Body of pancreas (tissue), 4 donors: ENCODE measurements around the gene MT1A.

Experiments used
- CTCF ChIP-seq, 7 experiments: fragments of 450-650 bp in 4 of 7; fragments of 200-600 bp in 3 of 7; sonication (generic) in 3 of 7; IDR thresholded peaks; one replicate each; pipeline ENCODE4 v1.5.1; 2016 to 2019; ENCODE audit warnings: antibody characterized with exemption in 7 of 7
- POLR2A ChIP-seq, 3 donors: fragments of 450-650 bp; IDR thresholded peaks; one replicate each; pipeline ENCODE4 v1.6.1; 2016; ENCODE audit warnings: antibody characterized with exemption in 3 of 3, mild to moderate bottlenecking in 2 of 3

DNA sequence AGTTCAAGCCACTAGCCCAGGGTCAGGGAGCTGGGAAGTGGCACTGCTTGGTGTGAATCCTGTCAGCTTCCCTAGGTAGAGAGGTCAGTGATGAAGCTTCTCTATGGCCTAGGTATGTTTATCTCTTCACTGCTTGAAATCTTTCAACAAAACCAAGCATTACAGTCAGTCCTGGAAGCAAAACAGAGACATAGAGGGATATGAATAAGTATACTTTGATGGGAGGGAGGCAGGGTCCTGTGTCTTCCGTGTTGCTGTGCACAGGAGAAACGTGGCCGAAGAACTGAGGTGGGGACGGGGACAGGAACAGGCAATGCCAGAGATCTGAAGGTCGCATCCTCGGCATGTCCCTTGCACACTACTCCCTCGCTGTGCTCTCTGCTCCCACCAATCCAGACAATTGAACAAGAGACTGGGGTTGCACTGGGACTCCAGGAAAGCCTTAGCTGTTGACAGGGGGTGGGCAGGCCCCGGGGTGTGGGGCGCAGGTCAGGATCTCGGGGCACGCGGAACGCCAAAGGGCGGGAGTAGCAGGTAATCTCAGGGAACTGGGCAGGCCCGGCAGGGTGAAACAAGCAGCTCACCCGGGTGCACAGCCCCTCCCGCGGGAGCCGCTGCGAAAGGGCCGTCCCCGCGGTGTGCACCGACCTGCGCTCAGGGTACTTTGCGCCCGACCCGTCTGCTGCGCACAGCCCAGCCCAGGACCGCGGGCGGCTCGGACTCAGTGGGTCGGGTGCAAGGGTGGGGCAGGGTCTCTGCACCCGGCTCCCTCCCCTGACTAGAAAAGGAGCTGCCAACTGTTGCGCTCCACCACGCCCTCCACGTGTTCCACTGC, 30.8 kb downstream of the MT1A start, which contains the start of gene MT1H:
- no peak for TF ChIP-seq CTCF (IDR thresholded peaks at IDR 0.05)
- no peak for TF ChIP-seq POLR2A (IDR thresholded peaks at IDR 0.05)
